ENCODE measurements around the gene SPNS2.

Gene SPNS2

DNA sequence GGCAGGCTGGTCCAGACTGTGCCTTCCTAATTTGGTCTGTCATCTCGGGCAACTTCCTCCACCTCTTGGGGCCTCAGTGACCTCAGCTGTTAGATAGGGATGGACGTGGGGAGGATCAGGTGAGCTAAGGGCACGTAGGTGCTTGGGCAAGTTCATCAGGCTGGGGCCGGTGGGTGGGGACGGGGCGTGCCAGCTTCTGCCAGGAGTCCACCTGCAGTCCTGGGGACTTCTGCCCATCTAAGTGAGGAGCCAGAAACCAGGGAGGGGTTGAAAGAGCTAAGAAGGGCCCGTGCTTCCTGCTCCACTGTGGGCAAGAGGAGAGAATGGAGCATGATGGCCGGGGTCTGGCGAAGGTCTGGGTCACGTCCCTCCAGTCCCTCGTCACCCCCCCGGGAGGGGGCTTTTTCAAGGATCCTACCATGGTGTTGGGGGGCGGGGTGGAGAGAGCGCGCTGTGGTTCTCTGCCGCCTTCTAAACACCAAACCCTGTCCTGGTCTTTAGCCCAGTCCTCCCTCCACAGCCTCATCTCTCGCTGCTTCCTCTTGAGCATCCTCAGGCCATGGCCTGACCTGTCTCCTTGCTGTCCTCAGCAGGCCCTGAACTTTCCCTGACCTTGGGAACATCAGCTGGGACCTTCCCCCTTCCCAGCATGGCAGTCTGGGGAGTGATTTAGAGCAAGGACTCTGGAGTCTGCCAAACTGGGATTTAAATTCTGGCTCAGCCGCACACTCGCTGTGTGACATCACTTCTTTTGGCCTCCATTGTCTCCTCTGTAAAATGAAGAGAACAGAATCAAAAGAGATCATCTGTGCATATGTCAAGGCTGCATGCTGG is 21.6 kb downstream of the SPNS2 start:
- no peak for DNase-seq (ENCODE audit: low spot score)

DNA sequence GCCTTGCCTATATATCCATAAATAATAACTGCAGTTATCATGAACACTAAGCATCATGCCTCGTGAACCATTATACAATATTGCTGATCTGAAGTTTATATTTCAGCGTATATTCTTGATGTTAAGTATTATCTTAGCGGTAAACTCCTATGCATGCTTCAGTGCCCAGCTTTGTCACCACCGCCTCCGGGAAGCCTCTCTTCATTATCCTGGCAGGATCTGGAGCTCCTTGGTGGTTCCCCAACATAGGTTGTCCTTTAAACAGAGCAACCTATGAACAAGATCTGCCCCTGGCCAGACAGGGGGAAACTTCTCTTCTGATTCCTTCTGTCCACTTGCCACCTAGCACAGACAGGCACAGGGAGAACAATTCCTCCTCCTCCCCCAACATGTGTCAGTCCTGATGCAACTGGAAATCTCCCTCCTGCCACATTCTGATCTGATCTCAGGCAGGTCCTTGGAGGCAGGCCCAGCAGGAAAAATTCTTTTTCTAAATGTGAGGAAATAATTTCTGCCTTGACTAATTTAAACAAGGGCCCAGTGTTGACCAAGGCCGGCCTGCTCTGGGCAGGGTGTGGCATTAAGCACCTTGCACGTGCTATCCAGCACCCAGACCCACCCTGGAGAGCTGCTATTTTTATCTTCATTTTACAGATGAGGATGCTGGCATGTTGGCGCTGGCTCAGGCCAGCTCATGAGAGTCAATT is 22.4 kb downstream of the SPNS2 start:
- no peak for DNase-seq (ENCODE audit: low spot score)

GRCh38 chr17:4522661-4523060 is 24.0 kb downstream of the SPNS2 start:
- no peak for DNase-seq (ENCODE audit: low spot score)

GRCh38 chr17:4523946-4524345 is 25.3 kb downstream of the SPNS2 start:
- no peak for DNase-seq (ENCODE audit: low spot score)

- no peak for DNase-seq (ENCODE audit: low spot score)
Observed at GRCh38 chr17:4525691-4526397, 27.2 kb downstream of the SPNS2 start.

DNA sequence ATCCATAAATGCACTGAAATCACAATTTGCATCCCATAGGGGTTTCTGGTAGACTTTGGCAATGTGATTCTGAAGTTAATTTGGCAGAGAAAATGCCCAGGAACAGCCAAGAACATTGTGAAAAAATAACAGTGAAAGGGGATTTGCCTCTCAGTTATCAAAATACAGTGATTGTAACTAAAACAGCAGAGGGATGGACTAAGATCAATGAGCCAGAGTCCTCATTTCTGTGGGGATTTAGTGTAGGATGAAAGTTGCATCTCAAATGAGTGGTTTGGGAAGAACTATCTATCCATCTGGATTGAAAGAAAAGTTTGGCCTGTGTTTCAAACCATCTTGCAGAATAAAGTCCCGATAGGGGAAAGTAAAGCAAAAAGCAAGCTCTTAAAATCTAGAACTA is 28.5 kb downstream of the SPNS2 start:
- DNase-seq (ENCODE audit: low spot score), result no peak

- DNase-seq (ENCODE audit: low spot score), result no peak
Observed at GRCh38 chr17:4527566-4528125, 29.0 kb downstream of the SPNS2 start.

DNA sequence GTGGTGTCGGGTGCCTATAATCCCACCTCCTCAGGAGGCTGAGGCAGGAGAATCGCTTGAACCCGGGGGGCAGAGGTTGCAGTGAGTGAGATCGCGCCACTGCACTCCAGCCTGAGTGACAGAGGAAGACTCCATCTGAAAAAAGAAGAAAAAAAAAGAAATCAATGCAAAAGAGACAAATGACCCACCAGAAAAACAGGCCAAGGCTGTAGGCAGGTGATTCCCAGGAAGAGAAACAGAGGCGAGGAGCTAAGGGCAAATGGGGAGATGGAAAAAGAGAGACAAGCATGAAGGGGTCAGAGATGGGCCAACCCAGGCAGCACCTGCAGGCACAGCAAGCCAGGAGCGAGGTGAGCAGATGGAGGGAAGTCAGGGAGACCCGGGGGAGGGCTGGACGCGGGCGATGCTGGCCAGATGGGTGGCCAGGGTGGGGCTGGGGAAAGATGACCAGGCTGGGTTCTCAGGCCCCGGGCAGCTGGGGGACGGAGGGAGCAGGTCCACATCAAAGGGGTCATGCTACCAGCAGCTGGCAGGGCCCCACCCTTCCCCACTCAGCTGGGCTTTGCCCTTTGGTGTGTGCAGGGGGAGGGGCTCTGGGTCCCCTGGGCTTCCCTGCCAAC is 31.0 kb downstream of the SPNS2 start:
- DNase-seq (ENCODE audit: low spot score), result no peak

DNA sequence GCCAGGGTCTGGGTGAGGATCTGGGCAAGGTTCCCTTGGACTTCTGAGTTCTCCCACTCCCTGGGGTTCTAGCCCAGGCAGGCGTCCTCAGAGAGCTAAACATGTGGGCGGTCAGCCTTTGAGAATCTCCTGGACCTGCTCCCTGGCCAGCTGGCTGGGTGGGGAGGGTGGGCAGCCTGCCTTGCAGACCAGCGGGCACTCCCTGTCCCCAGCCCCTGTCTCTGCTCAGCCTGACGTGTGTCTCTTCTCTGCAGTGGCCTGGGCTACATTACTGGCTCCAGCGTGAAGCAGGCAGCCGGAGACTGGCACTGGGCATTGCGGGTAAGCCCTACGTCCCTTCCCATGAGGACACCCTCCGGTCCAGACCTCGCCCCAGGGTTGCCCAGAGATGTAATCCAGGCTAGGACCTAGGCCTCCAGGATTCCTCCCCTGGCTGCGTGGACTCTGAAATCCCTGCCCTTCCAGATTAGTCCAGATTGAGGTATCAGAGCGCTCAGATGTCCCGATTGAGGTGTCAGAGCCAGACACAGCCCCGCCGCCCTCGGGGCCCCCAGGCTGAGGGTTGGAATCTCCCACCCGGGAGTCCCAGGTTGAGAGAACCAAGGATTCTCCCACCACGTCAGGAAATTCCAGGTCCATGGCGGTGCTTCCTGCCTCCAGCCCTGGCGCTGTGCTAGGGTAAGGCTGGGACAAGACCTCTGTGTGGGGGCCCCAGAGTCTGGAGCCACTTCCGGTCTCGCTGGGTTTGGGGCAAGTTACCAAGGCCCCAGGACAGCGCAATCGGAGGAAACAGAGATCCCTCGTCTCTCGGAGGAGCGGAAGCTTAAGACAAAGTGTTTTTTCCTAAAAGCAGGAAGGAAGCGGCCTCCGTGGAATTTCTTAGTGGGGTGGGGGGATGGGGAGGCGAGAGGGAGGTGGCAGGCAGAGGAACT is 32.4 kb downstream of the SPNS2 start:
- peak; percentile 94 for DNase-seq (ENCODE audit: low spot score)

GRCh38 chr17:4531988-4532736 is 33.5 kb downstream of the SPNS2 start:
- DNase-seq (ENCODE audit: low spot score), result no peak

DNA sequence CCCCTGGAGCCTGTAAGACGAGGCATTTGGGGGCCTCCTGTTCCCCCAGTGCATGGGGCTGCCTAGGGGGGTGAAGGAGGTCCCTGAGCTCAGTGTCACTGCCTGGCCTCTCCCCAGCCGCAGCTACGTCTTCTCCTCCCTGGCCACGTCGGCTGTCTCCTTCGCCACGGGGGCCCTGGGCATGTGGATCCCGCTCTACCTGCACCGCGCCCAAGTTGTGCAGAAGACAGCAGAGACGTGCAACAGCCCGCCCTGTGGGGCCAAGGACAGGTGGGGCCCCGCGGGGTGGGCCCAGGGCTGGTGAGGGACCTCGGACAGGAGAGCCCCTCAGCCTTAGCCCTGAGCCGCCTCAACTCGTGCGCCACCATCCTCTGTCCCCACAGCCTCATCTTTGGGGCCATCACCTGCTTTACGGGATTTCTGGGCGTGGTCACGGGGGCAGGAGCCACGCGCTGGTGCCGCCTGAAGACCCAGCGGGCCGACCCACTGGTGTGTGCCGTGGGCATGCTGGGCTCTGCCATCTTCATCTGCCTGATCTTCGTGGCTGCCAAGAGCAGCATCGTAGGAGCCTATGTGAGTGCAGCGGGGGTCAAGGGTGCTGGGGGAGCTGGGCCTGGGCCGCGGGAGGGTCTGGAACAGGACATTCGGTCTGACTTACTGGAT is 34.3 kb downstream of the SPNS2 start:
- DNase-seq (ENCODE audit: low spot score), result no peak

DNA sequence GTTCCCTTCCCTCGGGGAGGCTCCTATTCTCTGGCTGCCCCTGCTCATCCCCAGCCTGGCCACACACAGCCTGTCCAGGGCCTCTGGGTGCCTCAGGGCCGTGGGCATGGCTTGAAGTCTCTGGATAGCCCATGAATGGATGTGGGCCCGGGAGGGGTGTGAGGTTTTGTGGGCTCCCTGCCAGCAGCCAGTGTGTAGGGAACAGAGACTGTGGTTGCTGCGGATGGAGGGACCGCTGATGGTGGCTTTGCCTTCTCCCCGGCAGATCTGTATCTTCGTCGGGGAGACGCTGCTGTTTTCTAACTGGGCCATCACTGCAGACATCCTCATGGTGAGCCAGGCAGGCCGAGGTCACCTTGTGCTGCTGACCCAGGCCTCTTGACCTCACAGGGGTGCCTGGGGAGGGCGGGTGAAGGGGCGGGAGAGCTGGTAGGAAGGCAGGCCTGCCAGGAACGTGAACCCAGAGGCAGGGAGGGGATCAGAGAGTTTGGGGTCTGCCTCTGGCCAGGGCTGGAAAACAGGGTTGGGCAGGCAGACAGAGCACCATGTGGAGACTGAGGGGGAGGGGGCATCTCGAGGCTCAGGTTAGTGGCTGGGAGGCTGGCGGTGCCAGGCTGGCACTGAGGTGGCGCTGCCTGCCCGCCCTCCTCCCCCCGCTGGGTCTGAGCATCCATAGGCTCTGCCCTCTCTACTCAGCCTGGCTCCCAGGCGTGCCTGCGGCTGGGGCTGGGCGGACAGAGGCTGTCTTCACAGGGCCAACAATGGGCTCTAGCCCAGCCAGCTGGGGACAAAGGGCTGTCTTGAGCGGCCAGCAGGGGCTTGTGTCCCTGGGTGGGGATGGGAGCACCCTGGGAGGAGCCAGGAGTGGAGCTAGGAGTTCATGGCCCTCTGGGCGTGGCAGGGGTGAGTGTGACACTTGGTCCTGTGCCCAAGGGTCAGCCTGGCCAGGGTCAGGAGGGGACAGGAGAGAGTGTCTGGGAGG is 35.1 kb downstream of the SPNS2 start:
- DNase-seq (ENCODE audit: low spot score), result no peak

GRCh38 chr17:4534515-4534914 is 35.8 kb downstream of the SPNS2 start:
- DNase-seq (ENCODE audit: low spot score), result no peak

- DNase-seq (ENCODE audit: low spot score), result no peak
Observed at GRCh38 chr17:4534928-4535666, 36.4 kb downstream of the SPNS2 start.

- no peak for DNase-seq (ENCODE audit: low spot score)
Observed at GRCh38 chr17:4535667-4536258, 37.1 kb downstream of the SPNS2 start.

DNA sequence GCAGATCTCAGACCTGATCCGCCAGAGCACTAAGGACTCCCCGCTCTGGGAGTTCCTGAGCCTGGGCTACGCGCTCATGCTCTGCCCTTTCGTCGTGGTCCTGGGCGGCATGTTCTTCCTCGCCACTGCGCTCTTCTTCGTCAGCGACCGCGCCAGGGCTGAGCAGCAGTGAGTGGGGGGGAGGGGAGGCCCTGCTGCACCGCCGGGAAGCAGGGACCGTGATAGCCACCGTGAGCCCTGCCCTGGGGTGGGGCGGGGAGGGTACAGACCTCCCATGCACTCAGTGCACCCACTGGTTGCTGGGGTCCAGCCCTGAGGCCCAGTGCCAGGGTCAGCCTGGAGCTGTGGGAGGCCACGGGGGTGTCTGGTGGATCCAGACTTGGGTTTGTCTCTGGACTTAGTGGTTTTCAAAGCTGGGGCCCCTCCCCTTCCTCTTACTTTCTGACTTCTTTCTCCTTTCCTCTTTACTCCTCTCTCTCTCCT is 37.6 kb downstream of the SPNS2 start:
- no peak for DNase-seq (ENCODE audit: low spot score)

DNA sequence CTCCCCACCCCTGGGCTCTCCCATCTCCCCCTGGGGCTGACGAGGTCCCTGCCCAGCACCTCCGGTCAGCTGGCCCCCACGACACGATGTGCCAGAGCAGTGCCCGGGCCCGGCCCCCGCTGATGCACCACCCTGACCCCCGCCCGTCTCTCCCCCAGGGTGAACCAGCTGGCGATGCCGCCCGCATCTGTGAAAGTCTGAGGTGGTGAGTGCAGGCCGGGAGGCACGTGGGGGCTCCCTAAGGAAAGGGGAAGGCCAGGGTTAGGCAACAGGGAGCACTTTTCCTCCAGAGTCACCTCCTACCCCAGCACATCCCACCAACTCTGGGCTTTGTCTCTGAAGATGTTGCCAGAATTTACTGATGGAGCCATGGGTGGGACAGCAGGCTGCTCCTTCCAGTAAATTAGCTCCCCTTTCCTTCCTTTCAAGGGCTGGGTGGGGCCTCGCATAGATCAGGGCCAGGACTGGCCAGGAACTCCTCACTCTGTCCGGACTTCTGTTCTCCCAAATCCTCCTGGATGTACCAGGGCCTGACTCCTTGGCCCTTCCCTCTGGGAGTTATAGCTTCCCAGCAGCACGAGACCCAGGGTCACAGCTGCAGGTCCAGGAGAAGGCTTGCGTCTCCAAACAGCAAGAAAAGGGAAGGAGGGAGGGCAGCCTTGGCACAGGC is 38.2 kb downstream of the SPNS2 start:
- DNase-seq (ENCODE audit: low spot score), result no peak

Data from kidney capillary endothelial cell (primary cell).